Nephron (organoid): ENCODE results near the gene MAFG.

Experiments
- H3K27ac Mint-ChIP-seq, 3 experiments: 2 replicates each; pipeline ENCODE4 v1.8.0; 2020; ENCODE audit warnings: mixed read lengths in 3 of 3, mild to moderate bottlenecking in 2 of 3, moderate library complexity in 1 of 3
- H3K27me3 Mint-ChIP-seq: 2 replicates; pipeline ENCODE4 v1.8.0; 2021; ENCODE audit warnings: low read depth, mild to moderate bottlenecking, moderate library complexity, mixed read lengths
- H3K36me3 Mint-ChIP-seq: 2 replicates; pipeline ENCODE4 v1.8.0; 2020; ENCODE audit warnings: low read depth, mixed read lengths
- H3K4me1 Mint-ChIP-seq: 2 replicates; pipeline ENCODE4 v1.8.0; 2020; ENCODE audit warnings: mixed read lengths
- H3K4me3 Mint-ChIP-seq, 3 experiments: 2 replicates each; pipeline ENCODE4 v1.8.0; 2020; ENCODE audit warnings: mild to moderate bottlenecking in 3 of 3, mixed read lengths in 3 of 3, moderate library complexity in 2 of 3
- H3K9me3 Mint-ChIP-seq: 2 replicates; pipeline ENCODE4 v1.8.0; 2020; ENCODE audit warnings: mixed read lengths
- CTCF ChIP-seq, 3 experiments: fragments of 200-600 bp; sonication (generic); IDR thresholded peaks; one replicate each; pipeline ENCODE4 v1.5.0; 2021; ENCODE audit warnings: antibody characterized with exemption in 3 of 3; ENCODE audit not compliant: unreplicated experiment in 3 of 3

Gene MAFG

DNA sequence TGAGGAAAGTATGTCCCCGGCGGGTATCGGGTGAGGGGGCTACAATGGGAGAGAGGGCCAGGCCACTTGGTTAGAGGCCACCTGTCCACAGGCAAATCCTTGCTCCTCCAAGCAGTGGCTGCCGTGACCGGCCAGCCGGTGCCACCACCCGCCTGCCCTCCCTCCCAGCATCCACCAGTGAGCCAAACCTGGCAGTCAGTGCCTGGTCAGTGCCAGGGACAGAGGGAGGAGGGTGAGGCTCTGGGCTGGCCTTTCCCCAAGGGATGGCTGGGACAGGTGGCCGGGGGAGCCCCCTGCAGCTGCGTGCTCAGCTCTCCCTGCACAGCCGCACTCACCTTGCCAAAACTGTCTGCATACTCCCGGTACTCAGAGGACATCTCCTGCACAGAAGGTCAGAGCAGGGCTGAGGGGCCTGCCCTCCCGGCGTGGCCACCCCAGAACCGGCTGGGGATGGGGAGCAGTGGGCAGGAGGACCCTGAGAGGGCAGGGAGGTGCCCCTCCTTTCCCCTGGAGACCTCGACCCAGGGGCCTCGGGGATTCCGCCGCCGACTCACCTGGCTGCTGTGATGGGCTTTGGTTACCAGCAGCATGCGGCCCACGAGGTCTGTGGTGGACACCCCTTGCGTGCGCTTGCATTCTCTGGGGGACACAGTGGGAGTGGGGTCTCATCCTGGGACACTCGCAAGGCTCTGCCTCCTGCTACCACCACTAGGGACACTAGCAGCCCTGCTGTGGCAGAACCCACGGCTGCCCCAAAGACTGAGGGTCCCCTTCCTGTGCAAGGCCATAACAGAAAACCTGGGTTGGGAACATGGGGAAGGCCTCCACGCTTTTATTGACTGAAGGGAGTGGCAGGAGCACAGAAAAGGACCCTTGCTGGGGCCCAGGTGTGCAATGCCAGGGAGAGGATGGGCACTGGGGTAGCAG is 20.1 kb downstream of the MAFG start:
- peaks cover 4% of the 10 kb centered on the region for H3K27me3 Mint-ChIP-seq
- no peak overlapping the region for H3K4me3 Mint-ChIP-seq

GRCh38 chr17:81906476-81907218 is 20.9 kb downstream of the MAFG start:
- no peak overlapping the region for H3K27ac Mint-ChIP-seq
- no peaks in the 10 kb centered on the region for H3K36me3 Mint-ChIP-seq
- H3K27me3 Mint-ChIP-seq, result peaks cover 5% of the 10 kb centered on the region
- H3K4me1 Mint-ChIP-seq, result no peaks in the 10 kb centered on the region
- no peak for TF ChIP-seq CTCF (IDR thresholded peaks at IDR 0.05; ENCODE audit: unreplicated experiment in 3 of 3)
- H3K9me3 Mint-ChIP-seq, result no peaks in the 10 kb centered on the region
- no peak overlapping the region for H3K4me3 Mint-ChIP-seq

More for the DNA sequence above, 20.1 kb downstream of the MAFG start:
- Mint-ChIP-seq H3K27ac (no peak overlapping the region), H3K4me1 (no peaks in the 10 kb centered on the region), H3K36me3 (no peaks in the 10 kb centered on the region), H3K9me3 (no peaks in the 10 kb centered on the region)
- TF ChIP-seq CTCF (IDR thresholded peaks at IDR 0.05; ENCODE audit: unreplicated experiment in 3 of 3), result no peak

GRCh38 chr17:81905993-81906392 is 21.5 kb downstream of the MAFG start:
- Mint-ChIP-seq H3K36me3 (peaks cover 4% of the 10 kb centered on the region), H3K4me3 (no peak overlapping the region), H3K9me3 (no peaks in the 10 kb centered on the region), H3K27ac (no peak overlapping the region), H3K27me3 (peaks cover 12% of the 10 kb centered on the region), H3K4me1 (no peaks in the 10 kb centered on the region)
- TF ChIP-seq CTCF (IDR thresholded peaks at IDR 0.05; ENCODE audit: unreplicated experiment in 3 of 3), result no peak

DNA sequence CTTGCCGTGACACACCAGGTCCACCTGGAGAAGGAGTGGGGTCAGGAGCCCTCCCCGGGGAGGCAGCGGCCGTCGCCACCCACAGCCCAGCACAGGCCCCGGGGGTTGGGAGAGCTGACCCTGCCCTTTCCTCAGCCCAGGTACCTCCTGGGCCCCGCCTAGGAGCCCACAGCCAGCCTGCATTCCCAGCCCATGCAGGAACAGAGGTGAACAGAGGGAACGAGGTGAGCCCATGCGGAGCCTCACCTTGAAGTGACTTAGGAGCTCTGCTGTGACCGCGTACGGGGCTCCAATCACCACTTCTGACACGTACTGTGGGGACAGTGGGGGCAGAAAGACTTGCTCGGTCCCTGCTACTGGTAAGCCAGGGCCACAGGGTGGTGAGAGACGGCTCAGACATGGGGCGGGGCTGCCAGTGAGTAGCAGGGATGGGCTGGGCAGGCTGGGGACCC is 22.1 kb downstream of the MAFG start:
- no peaks in the 10 kb centered on the region for H3K4me1 Mint-ChIP-seq

More for the DNA sequence above, 22.1 kb downstream of the MAFG start:
- no peak for TF ChIP-seq CTCF (IDR thresholded peaks at IDR 0.05; ENCODE audit: unreplicated experiment in 3 of 3)
- Mint-ChIP-seq H3K27me3 (peaks cover 16% of the 10 kb centered on the region), H3K27ac (no peak overlapping the region), H3K9me3 (no peaks in the 10 kb centered on the region), H3K36me3 (peaks cover 8% of the 10 kb centered on the region), H3K4me3 (no peak overlapping the region)
